Muscle of leg (tissue), 16 donors: ENCODE results near the gene OR4C16. TPM values are rescaled to one million over a fixed set of nuclear protein-coding genes. Genes with fewer than 3 reads are reported as not detected.

Experiments
- DNase-seq: peaks from one replicate; pipeline ENCODE4 v3.0.0; 2013
- H3K27ac ChIP-seq: one replicate; pipeline ENCODE4 v1.5.1; 2013; ENCODE audit warnings: mild to moderate bottlenecking, low read length, control low read depth
- H3K27me3 ChIP-seq: one replicate; pipeline ENCODE4 v1.6.1; 2013; ENCODE audit warnings: low read length; ENCODE audit not compliant: control insufficient read depth, insufficient read depth
- H3K36me3 ChIP-seq: one replicate; pipeline ENCODE4 v1.6.1; 2013; ENCODE audit warnings: low read length; ENCODE audit not compliant: control insufficient read depth, insufficient read depth
- H3K4me1 ChIP-seq: one replicate; pipeline ENCODE4 v1.6.1; 2013; ENCODE audit warnings: low read length; ENCODE audit not compliant: control insufficient read depth, insufficient read depth
- H3K4me3 ChIP-seq: one replicate; pipeline ENCODE4 v1.5.1; 2013; ENCODE audit warnings: low read length, control low read depth
- H3K9me3 ChIP-seq: replicated peaks from 2 replicates; pipeline ENCODE4 v1.6.1; 2013; ENCODE audit warnings: low read depth, low read length; ENCODE audit not compliant: control insufficient read depth
- WGBS: methylation state at CpG from one replicate; pipeline ENCODE4 v1.1.5; 2013; ENCODE audit warnings: missing lambda C conversion rate; ENCODE audit not compliant: insufficient coverage; 5-methylcytosine and 5-hydroxymethylcytosine counted together
- long read RNA-seq, 11 donors: transcript quantifications; one replicate each; lab custom pipeline, GENCODE V29; 2026
- polyA plus RNA-seq, 8 donors: library from polyadenylated mRNA; unstranded; fragments of 120-200 nt; gene quantifications; one replicate each; pipeline versions ENCODE4 v1.2.1 to v1.2.3, GENCODE V29; 2013; ENCODE audit warnings: inconsistent platforms in 1 of 8, low replicate concordance in 1 of 8; ENCODE audit not compliant: insufficient read length in 8 of 8, insufficient read depth in 1 of 8
- total RNA-seq: library from RNA; stranded (reverse); fragments of 120-200 nt; gene quantifications from one replicate; pipeline ENCODE4 v1.2.4, GENCODE V29; 2013

The OR4C16 gene, protein sequence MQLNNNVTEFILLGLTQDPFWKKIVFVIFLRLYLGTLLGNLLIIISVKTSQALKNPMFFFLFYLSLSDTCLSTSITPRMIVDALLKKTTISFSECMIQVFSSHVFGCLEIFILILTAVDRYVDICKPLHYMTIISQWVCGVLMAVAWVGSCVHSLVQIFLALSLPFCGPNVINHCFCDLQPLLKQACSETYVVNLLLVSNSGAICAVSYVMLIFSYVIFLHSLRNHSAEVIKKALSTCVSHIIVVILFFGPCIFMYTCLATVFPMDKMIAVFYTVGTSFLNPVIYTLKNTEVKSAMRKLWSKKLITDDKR
- total RNA-seq: not detected
- not detected for polyA plus RNA-seq
- long read RNA-seq, donor 1: 0 reads
- long read RNA-seq, donor 2: 0 reads
- long read RNA-seq, donor 3: 0 reads
- long read RNA-seq, donor 4: 0 reads
- long read RNA-seq, donor 5: 0 reads
- long read RNA-seq, donor 6: 0 reads
- long read RNA-seq, donor 7: 0 reads
- long read RNA-seq, donor 8: 0 reads
- long read RNA-seq, donor 9: 0 reads
- long read RNA-seq, donor 10: 0 reads
- long read RNA-seq, donor 11: 0 reads

DNA sequence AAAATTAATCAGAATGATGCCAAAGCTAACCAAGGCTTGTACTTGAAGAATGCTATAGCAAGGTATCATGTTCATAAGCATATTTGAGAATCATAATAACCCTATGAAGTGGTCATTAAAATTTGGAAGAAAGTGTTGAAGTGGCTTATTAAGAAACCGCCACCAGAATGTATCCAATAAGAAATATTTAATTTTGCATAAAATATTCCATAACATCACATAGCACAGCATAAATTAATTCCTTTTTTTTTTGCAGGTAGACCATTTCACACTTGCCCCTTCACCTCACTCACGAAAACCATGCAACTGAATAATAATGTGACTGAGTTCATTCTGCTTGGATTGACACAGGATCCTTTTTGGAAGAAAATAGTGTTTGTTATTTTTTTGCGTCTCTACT is at the start of gene OR4C16:
TSS of gene OR4C16 (plus strand) at position 301 of the 400 bp plus-strand sequence. CDS start at position 301, 0 bp downstream.
- Histone ChIP-seq H3K4me1 (no peaks in the 10 kb centered on the region), H3K27ac (no peak within 1 kb of the TSS), H3K27me3 (no peaks in the 10 kb centered on the region), H3K36me3 (no peaks in the 10 kb centered on the region), H3K4me3 (no peak within 1 kb of the TSS), H3K9me3 (peaks cover 22% of the 10 kb centered on the region)
- no CpG with 5 or more reads among the region's 3 CpGs for WGBS
- no peak for DNase-seq

- Histone ChIP-seq H3K36me3 (no peaks in the 10 kb centered on the region), H3K4me1 (no peaks in the 10 kb centered on the region), H3K9me3 (peaks cover 47% of the 10 kb centered on the region), H3K27ac (no peak within 1 kb of the TSS), H3K4me3 (no peak within 1 kb of the TSS), H3K27me3 (no peaks in the 10 kb centered on the region)
- no peak for DNase-seq
These were observed 17.8 kb upstream of the OR4C16 start, which contains the start of gene OR4C15 for GRCh38 chr11:55554169-55554568. Gene OR4C15, plus strand, starts transcription at chr11:55554469. Its CDS starts 0 bp downstream, at chr11:55554469.

DNA sequence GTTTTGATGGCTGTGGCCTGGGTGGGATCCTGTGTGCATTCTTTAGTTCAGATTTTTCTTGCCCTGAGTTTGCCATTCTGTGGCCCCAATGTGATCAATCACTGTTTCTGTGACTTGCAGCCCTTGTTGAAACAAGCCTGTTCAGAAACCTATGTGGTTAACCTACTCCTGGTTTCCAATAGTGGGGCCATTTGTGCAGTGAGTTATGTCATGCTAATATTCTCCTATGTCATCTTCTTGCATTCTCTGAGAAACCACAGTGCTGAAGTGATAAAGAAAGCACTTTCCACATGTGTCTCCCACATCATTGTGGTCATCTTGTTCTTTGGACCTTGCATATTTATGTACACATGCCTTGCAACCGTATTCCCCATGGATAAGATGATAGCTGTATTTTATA is 620 bp downstream of the OR4C16 start:
- Histone ChIP-seq H3K9me3 (peaks cover 28% of the 10 kb centered on the region), H3K4me1 (no peaks in the 10 kb centered on the region), H3K27ac (no peak overlapping the region), H3K27me3 (no peaks in the 10 kb centered on the region), H3K4me3 (no peak overlapping the region), H3K36me3 (no peaks in the 10 kb centered on the region)
- no CpG with 5 or more reads among the region's 1 CpG for WGBS
- no peak for DNase-seq

- no peaks in the 10 kb centered on the region for H3K4me1 ChIP-seq
- H3K4me3 ChIP-seq: no peak within 1 kb of the TSS
- no peaks in the 10 kb centered on the region for H3K9me3 ChIP-seq
- no peaks in the 10 kb centered on the region for H3K36me3 ChIP-seq
- no CpG with 5 or more reads among the region's 2 CpGs for WGBS
- H3K27ac ChIP-seq: no peak within 1 kb of the TSS
- no peaks in the 10 kb centered on the region for H3K27me3 ChIP-seq
- no peak for DNase-seq
These were observed 35.6 kb downstream of the OR4C16 start, which contains the start of gene OR4C11 for GRCh38 chr11:55607545-55607944. Gene OR4C11, minus strand, starts transcription at chr11:55607645. Its CDS starts 3,272 bp downstream, at chr11:55604373.

Other genes with a start within 250 kb of the OR4C16 start
- gene OR4A16, start 228.9 kb upstream of the OR4C16 start, total RNA-seq: not detected
- gene OR4A16, start 228.9 kb upstream of the OR4C16 start, polyA plus RNA-seq: not detected
- not detected for gene OR4A15, start 204.2 kb upstream of the OR4C16 start, total RNA-seq
- not detected for gene OR4A15, start 204.2 kb upstream of the OR4C16 start, polyA plus RNA-seq
- gene OR4C15, start 17.7 kb upstream of the OR4C16 start, total RNA-seq: not detected
- gene OR4C15, start 17.7 kb upstream of the OR4C16 start, polyA plus RNA-seq: not detected
- gene OR4C11, start 35.5 kb downstream of the OR4C16 start, total RNA-seq: not detected
- under 1 TPM in 1 of 8 donors, not detected in 7; 0.10 TPM for gene OR4C11, start 35.5 kb downstream of the OR4C16 start, polyA plus RNA-seq
- not detected for gene OR4P4, start 63.0 kb downstream of the OR4C16 start, total RNA-seq
- under 1 TPM in 5 of 8 donors, not detected in 3; 0.05 to 0.19 (median 0.08) TPM for gene OR4P4, start 63.0 kb downstream of the OR4C16 start, polyA plus RNA-seq
- not detected for gene OR4S2, start 76.2 kb downstream of the OR4C16 start, total RNA-seq
- gene OR4S2, start 76.2 kb downstream of the OR4C16 start, polyA plus RNA-seq: not detected
- gene OR4C6, start 90.1 kb downstream of the OR4C16 start, total RNA-seq: not detected
- not detected for gene OR4C6, start 90.1 kb downstream of the OR4C16 start, polyA plus RNA-seq
- gene OR5D13, start 201.3 kb downstream of the OR4C16 start, total RNA-seq: not detected
- not detected for gene OR5D13, start 201.3 kb downstream of the OR4C16 start, polyA plus RNA-seq
- not detected for gene OR5D14, start 223.4 kb downstream of the OR4C16 start, total RNA-seq
- gene OR5D14, start 223.4 kb downstream of the OR4C16 start, polyA plus RNA-seq: not detected
- not detected for gene OR5L1, start 239.2 kb downstream of the OR4C16 start, total RNA-seq
- gene OR5L1, start 239.2 kb downstream of the OR4C16 start, polyA plus RNA-seq: not detected
- gene OR5D18, start 247.5 kb downstream of the OR4C16 start, total RNA-seq: not detected
- gene OR5D18, start 247.5 kb downstream of the OR4C16 start, polyA plus RNA-seq: not detected